Measurements from ENCODE around the gene SLC5A12.

SLC5A12 gene

GRCh38 chr11:26719289-26719973 is 2.4 kb downstream of the SLC5A12 start:
- no peak for DNase-seq (ENCODE audit: low spot score)

DNA sequence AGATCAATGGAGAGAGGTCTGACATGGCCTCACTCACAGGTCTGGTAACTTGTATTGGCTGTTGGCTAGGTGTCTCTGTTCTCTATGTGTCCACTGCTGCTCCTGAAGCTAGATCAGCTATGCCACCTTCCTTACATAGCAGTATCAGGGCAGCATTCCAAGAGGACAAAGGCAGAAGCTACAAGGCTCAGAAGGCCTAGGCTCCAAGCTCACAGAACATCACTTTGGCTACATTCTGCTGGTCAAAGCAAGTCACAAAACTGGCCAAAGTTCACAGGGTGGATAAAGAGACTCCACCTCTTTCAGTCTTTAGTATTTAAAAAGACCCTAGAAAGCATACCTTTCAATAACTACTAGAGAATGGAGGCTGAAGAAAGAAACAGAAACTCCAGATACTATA is 4.1 kb downstream of the SLC5A12 start:
- DNase-seq (ENCODE audit: low spot score): no peak

- DNase-seq (ENCODE audit: low spot score): no peak
Observed at GRCh38 chr11:26715133-26715532, 6.7 kb downstream of the SLC5A12 start.

- no peak for DNase-seq (ENCODE audit: low spot score)
Observed at GRCh38 chr11:26712497-26712896, 9.4 kb downstream of the SLC5A12 start.

DNA sequence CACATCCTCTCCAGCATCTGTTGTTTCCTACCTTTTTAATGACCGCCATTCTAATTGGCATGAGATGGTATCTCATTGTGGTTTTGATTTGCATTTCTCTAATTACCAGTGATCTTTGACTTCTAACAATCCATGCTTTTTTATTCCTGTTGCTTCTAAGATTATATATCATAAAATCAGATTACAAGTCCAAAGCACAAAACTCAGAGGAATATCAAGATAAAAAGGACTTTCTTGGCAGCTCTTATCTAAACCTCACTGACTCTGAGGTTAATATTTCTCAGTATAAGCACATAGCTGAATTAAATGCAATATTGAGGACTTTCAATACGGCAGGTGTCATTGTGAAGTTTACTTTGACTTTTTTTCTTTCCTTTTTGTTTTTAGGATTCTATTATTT is 11.4 kb downstream of the SLC5A12 start:
- DNase-seq (ENCODE audit: low spot score): no peak

DNA sequence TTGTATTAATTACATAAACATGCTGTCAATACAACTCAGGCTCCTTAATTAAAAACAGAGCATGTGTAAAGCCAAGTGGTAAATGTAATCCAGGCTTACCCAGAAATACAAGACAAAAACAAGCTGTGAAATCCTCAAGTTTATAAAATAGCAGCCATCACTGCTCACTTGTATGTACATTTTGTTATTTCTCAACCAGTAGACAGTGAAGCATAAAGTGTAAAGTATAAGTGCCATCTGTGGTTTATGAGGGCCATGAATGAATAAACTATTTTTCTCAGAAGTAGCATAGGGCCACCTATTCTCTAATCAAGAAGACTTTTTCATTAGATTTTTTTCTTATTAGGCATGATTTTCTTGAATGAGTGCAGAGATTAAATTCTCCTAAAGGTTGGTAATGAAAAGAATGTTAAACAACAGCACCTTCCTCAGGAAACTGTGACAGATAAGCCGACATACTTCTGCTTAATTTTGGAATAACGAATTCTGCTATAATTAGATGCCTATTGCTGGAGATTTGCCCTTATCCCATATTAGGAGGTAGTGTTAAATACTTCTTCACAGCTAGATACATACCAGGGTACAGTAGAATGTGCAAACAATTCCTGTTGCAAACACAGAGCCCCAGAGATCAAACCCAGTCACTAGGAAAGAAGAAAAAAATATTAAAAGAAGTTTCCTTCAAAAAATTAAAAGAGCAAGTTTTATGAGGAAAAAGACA is 13.0 kb downstream of the SLC5A12 start:
- no peak for DNase-seq (ENCODE audit: low spot score)

- DNase-seq (ENCODE audit: low spot score): no peak
Observed at GRCh38 chr11:26706181-26706580, 15.7 kb downstream of the SLC5A12 start.

DNA sequence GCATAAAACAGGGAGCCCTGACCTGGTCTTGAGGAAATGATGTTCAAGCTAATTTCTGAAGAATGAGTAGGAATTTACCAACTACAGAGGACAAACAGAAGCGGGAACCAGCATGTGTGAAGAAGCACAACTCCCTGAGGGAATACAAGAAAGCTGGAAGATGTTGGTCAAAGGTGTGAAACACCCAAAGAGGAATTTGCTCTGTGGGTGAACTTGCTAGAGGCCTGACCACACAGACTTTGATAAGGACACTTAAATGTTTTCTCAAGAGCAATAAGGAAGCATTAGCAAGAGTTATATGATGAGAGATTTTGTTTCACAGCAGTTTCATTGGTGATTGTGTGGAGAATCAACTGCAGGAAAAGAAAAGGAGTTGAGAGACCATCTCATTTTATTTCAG is 17.6 kb downstream of the SLC5A12 start:
- DNase-seq (ENCODE audit: low spot score): no peak

DNA sequence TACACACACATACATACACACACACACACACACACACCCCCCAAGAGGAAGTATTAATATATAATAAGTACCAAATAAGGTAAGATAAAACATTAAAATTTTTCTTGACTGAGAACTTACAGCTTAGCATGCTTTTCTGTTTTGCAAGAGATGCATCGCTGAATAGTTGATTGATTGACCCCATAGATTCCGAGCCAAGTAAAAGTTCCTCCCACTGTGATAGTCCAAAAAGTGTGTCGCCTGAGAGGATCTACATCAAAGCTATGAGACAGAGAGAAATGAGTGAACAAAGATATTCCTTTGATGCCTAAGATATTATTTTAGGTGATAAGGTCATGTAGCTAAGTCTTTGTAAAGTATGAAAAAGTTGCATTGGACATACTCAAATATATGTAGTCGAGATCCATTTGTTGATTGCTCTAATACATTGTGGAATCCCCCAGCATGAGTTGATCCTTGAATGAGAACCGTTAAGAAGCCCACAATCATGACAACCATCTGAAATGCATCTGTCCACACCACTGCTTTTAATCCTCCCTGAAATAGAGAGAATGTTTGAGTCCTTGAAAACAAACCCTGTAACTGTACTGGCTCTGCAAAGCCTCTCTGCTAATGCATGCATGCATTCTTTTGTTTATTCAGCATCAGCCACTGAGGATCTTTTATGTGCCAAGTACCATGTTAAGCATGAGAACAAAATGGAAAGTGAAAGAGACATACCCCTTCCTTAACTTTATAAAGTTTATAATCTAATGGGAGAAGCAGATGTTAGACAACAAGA is 18.3 kb downstream of the SLC5A12 start:
- DNase-seq (ENCODE audit: low spot score): no peak

DNA sequence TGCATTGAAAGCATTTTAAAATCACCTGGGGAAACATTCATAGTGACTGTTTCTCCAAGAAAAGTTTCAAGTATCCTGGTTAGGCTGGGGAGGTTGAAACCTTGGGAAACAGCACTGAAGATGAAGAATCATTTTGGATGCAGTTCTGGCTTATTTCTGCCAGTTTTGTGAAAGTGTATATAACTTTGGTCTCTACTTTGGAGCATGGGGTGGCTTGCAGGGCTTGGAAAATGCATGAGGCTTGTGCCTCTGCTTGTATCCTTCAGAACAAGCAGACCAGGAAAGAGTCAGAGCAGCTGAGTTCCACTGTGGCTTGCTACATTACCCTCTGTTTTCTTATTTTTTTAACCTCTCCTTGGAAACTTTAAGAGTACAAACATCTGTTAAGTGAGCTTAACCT is 19.5 kb downstream of the SLC5A12 start:
- no peak for DNase-seq (ENCODE audit: low spot score)

GRCh38 chr11:26700574-26701235 is 21.2 kb downstream of the SLC5A12 start:
- no peak for DNase-seq (ENCODE audit: low spot score)

DNA sequence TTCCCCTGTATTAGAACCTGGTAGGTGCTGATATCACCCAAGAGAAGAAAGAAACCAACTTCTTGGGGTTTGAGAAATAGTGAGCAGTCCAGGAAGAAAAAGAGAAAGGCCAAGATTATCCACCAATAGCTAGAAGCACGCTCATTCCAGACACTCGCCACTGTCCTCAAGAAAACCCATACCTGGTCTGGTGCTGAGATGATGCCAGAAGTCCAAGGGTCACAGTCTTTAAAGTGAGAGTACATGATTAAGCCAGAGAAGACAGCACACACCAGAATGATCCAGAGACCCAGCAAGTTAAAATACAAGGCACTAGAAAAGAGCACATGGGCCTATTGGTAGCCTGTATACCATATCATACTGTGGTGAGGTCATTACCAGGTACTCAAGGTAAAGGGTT is 23.6 kb downstream of the SLC5A12 start:
- no peak for DNase-seq (ENCODE audit: low spot score)

DNA sequence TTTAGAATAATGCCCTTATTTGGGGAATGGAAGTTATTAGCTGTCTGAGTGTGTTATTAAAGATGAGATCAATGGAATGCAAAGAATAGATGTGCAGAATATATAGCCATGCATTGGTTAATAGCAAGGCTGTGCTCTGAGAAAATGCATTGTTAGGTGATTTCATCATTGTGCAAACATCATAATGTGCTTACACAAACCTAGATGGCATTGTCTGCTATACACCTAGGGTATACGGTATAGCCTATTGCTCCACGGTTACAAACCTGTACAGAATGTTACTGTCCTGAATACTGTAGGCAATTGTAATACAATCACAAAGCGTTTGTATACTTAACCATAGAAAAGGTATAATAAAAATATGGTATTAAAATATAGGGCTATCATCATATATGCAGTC is 25.5 kb downstream of the SLC5A12 start:
- no peak for DNase-seq (ENCODE audit: low spot score)

GRCh38 chr11:26688701-26689100 is 33.2 kb downstream of the SLC5A12 start:
- DNase-seq (ENCODE audit: low spot score): no peak

DNA sequence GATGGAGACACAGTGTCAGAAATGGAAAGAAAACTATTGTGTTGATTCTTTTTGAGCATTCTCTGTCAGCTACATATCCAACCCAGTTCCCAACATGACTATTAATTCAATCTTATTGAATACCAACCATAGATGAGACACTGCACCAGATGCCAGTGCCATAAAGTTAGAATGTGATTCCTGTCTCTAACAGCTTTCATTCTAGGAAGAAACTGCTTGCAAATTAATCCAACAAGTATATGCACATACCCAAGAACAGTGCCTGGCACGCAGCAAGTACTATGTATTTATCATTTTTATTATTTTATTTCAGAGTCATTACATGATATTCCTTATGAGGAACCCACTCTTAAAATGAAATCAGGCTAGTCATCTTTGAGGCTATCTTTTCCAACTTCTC is 34.5 kb downstream of the SLC5A12 start:
- no peak for DNase-seq (ENCODE audit: low spot score)

GRCh38 chr11:26677566-26677965 is 44.3 kb downstream of the SLC5A12 start:
- DNase-seq (ENCODE audit: low spot score): no peak

DNA sequence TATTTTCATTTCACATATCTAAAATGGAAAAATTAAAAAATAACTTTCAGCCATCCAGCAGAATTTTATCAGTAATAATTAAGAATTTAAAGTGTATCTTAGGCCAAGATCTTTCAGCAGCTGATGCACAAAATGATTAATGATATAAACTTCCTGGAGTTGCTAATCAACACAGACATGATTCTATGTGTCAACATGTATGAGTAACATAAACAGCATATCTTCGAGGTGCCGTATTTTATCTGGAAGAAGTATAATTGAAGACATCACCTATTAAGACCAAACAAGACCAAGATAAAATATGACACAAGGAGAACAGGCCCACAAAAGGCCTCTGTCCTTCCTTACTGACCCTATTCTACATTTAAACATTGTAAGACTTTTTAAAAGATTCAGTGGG is 45.2 kb downstream of the SLC5A12 start:
- no peak for DNase-seq (ENCODE audit: low spot score)

- no peak for DNase-seq (ENCODE audit: low spot score)
Observed at GRCh38 chr11:26675233-26675928, 46.5 kb downstream of the SLC5A12 start.

GRCh38 chr11:26665946-26666345 is 55.9 kb downstream of the SLC5A12 start:
- no peak for DNase-seq (ENCODE audit: low spot score)

DNA sequence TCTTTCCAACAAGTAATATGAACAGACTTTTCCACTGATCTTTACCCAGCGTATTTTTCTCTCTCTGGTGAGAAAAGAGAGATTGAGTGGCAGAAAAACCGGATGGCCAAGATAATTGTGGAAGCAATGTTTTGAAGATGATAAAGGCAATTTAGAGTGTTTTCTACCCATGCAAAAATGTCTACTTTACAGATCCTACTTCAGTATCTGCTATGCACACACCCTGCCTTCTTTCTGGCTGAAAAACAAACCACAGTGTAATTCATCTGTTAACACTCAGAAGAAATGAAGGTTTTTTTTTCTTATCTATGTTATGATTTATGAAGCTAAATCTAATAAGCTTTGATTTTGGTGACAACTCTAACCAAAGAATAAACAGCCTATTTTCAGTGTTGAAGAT is 56.8 kb downstream of the SLC5A12 start:
- no peak for DNase-seq (ENCODE audit: low spot score)

DNA sequence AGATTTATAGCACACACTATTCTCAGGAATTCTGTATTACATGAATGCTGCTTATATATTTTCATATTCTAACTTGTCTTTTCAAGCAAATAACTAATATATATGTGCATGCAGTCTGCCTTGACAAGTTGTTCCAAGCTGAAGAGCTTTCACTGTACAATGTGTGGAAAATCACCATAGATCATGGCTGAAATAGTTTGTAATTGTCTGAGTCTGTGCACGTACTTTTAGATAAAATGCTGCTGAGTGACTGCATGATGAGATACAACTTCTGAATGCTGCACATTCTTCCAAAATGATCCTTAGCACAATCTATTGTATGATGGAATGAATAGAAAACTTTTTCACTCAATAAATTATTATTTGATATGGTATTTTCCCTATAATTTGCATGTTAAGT is 58.9 kb downstream of the SLC5A12 start:
- DNase-seq (ENCODE audit: low spot score): no peak

- no peak for DNase-seq (ENCODE audit: low spot score)
Observed at GRCh38 chr11:26655287-26655686, 66.6 kb downstream of the SLC5A12 start.
